Measurements from ENCODE around the gene ASAP3.
"Not testable (repeated sequence)": the region's sequence is repeated elsewhere in the genome, so short reads cannot be mapped to it uniquely, and the experiment has no call there.

Gene ASAP3

DNA sequence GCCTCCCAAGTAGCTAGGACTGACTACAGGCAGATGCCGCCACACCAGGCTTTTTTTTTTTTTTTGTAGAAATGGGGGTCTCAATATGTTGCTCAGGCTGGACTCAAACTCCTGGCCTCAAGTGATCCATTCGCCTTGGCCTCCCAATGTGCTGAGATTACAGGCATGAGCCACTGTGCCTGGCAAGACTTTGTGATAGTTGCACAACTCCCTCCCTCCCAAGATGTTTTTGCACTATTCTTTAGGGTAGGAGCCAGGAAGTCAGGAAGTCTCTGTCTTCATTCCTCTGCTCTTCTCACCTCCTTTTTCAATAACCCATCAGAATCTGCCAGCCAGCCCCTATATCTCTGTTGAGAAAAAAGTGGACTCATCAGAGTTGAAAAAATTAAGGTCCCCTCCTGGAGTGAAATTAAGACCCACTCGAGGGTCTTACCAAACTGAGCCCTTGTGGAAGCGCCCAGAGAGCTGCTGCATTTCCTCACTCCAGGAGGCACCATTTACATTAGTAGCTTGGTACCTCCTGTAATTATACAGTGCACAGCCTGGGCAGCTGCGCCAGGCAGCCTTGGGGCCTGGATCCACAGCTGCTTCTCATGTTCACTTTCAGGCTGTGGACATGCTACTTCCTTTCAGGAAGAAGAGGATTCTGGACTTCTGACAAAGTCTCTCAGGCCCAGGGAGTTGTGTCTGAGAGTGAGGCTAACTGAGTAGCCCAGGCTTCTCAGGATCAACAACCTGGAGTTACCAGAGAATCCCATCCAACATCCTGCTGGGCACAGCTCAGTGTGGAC is 83.5 kb downstream of the ASAP3 start:
- in situ Hi-C loops (cut with MboI; ENCODE audit: low sequenced_read_pairs), result no loop called here

DNA sequence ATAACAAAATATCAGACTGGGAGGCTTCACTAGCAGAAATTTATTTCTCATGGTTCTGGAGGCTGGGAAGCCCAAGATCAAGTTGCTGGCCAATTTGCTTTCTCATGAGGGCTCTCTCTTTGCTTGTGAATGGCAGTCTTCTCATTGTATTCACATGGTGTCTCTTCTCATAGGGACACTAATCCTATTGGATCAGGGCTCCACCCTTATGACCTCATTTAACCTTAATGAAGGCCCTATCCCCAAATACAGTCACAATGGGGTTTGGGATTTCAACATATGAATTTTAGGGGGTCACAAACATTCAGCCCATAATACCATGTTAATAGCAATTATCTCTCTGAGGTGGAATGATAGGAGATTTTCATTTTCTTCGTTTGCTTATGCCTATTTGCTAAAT is 84.8 kb downstream of the ASAP3 start:
- in situ Hi-C loops (cut with MboI; ENCODE audit: low sequenced_read_pairs), result no loop called here

DNA sequence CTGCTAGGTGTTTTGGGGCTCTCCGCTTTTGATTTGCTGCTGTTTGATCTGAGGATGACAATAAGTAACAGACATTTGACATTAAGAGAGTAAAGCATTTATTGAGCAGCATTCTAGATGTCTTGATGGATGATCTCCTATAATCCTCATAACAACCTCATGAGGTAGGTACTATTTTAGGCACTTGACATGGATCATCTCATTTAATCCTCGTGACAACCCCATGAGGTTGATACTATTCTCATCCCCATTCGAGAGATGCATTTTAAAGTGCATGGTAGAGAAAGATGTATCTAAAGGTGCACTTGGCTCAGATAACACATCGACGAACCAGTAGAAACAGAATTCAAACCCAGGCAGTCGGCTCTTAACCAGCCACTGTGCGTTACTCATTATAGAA is 86.1 kb downstream of the ASAP3 start:
- in situ Hi-C loops (cut with MboI; ENCODE audit: low sequenced_read_pairs), result no loop called here

DNA sequence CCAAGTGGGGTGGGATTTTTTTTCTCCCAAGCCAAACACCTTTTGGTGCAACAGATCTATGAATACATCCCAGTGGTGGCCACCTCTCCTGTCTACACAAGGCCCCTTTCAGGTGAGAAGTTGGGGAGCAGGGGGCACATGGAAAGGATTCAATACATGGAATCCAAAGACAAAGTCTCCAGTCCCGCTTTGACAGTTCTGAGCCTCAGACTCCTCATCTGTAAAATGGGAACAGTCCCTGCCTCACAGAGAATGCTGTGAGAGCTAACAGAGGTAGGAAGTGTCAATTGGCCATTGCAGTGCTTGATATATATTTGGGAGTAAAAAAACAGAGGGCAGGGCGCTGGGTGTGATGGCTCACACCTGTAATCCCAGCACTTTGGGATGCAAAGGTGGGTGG is 87.6 kb downstream of the ASAP3 start:
- in situ Hi-C loops (cut with MboI; ENCODE audit: low sequenced_read_pairs), result no loop called here

DNA sequence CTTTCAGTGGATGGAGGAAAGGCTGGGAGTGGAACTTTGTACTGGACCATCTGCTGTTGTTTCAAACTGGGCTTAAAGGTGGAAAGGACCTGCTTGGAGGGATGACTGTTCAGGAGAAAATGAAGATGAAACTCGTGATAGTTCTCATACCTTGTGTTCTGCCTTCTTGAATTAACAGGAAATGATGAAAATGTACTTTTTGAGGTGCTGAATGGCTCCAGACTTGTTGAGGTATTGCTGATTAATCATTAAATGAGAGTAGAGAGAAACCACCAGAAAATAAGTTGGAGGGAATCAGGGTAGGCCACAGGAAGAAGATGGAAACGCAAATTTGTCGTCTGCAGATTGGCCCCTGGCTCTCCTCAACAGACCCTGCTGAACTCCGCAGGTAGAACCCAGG is 88.1 kb downstream of the ASAP3 start:
- in situ Hi-C loops (cut with MboI; ENCODE audit: low sequenced_read_pairs), result no loop called here

DNA sequence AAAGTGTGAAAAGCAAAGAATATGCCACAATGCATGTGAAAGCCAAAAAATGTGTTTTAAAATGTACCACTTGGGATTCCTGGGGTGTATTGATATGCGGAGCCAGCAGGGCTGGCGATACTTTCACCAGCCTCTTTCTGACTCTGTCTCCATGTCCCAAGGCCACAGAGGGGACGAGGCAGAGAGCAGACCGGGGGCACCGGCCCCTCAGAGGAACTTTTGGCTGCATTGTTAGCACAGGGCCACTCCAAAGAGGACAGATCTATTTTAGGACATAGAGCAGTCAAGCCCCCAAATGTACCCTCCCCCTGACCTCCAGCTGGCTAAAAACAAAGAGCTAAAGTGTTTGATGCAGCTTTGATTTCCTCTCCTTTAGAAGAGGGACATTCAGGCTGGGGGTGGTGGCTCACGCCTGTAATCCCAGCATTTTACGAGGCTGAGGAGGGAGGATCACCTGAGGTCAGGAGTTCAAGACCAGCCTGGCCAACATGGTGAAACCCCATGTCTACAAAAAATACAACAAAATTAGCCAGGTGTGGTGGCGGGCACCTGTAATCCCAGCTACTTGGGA is 88.7 kb downstream of the ASAP3 start:
- in situ Hi-C loops (cut with MboI; ENCODE audit: low sequenced_read_pairs), result no loop called here

DNA sequence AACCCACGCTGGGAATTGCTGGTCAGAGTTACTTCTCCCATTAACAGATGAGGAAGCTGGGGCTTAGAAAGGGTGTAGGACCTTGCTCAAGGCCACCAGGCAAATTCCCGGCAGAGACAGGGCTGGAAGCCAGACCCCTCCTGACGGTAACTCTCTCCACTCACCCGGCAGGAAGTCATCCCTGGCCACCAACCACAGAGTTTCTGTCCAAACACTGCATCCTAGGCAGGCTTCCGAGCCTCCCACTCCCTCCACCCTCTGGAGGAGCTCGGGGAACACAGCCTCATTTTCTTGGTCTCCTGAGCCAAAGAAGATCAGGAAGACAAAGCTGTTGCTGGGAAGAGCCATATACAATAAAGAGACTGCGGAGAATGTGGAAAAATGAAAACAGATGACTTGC is 89.3 kb downstream of the ASAP3 start:
- in situ Hi-C loops (cut with MboI; ENCODE audit: low sequenced_read_pairs), result no loop called here

DNA sequence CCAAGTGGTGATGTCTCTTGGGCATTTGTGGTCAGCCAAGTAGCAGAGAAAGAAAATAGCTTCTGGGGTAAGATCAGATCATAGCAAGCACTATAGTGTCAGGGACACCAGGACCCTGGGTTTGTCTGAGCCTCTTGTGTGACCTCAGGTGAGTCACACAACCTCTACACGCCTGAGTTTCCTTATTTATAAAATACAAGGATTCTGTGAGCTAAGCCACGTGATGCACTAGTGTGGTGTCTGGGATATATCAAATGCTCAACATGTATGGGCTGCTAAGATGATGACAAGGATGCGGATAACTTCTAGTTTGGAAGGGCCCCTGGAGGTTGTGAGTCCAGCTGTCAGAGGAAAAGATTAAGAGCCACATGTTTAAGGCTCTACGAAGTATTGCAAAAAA is 89.8 kb downstream of the ASAP3 start:
- in situ Hi-C loops (cut with MboI; ENCODE audit: low sequenced_read_pairs), result no loop called here

DNA sequence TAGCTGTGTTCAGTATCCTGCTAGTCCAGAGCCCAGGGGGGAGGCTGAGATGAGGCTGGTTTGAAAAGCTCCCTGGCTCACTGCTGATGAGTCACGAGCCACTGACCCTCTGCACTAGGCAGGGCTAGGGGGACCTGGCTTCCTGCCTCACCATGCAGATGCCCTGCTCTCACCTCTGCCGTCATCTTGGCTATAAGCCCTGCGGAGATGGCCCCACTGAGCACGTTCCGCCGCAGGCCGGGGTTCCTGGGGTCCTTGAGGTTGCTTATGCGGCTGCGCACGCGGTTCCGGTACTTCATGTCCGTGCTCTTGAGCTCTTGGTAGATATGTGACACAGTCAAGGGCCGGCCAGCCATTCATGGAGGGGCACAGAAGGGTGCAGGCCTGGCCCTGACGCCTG is 90.3 kb downstream of the ASAP3 start:
- in situ Hi-C loops (cut with MboI; ENCODE audit: low sequenced_read_pairs), result no loop called here

DNA sequence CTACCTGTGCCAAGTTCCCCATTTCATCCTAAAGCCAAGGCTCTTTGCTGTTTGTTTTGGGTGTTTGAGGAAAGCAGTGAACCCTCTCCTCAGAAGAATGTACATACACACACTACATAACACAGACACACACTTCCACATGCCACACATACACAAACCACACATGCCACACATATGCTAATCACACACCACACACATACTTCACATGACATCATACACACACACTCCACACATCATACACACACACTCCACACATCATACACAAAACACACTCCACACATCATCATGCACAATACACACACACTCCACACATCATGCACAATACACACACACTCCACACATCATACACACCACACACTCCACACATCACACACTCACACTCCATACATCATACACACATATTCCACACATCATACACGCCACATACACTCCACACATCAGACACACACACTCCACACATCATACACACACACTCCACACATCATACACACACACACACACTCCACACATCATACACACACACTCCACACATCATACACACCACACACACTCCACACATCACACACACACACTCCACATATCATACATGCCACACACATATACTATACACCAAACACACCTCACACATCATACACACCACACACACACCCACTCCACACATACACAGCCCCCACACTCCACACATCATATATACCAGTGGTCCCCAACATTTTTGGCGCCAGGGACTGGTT is 91.7 kb downstream of the ASAP3 start:
- in situ Hi-C loops (cut with MboI; ENCODE audit: low sequenced_read_pairs), result no loop called here

DNA sequence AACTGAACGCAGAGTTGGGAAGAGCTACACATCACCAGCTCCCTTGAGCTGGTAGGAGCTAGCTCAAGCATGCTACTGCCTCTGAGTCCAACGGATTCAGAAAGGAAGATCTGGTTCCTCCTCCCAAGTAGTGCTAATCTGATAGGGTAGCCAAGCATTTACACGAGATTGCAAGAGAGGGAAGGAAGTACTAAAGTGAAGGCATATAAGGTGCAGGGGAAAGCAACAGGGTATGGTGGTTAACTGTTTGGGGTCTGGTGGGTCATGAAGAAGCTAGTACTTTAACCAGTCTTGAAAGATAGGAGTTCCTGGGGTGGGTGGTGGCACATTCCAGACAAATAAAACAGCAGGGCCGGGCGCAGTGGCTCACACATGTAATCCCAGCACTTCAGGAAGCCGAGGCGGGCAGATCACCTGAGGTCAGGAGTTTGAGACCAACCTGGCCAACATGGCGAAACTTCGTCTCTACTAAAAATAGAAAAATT is 94.1 kb downstream of the ASAP3 start:
- in situ Hi-C loops (cut with MboI; ENCODE audit: low sequenced_read_pairs), result no loop called here

DNA sequence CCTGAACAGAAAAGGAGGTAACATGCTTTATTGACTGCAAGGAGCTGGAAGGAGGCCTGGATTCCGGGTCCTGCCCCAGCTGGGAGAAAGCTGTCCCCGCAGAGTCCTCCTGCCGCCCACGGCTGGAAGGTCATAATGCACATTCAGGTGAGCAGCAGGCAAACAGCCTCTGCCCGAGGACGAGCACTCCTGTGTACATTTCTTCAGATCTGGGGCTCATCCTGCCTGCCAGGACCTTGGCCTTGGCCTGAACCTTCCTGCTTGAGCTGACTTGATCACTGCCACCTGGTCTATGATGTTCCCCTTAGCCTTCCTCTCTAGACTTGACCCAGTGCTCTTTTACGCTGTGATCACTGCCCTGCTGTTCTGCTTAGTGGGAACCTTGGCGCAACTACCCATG is 96.5 kb downstream of the ASAP3 start:
- in situ Hi-C loops (cut with MboI; ENCODE audit: low sequenced_read_pairs), result no loop called here

DNA sequence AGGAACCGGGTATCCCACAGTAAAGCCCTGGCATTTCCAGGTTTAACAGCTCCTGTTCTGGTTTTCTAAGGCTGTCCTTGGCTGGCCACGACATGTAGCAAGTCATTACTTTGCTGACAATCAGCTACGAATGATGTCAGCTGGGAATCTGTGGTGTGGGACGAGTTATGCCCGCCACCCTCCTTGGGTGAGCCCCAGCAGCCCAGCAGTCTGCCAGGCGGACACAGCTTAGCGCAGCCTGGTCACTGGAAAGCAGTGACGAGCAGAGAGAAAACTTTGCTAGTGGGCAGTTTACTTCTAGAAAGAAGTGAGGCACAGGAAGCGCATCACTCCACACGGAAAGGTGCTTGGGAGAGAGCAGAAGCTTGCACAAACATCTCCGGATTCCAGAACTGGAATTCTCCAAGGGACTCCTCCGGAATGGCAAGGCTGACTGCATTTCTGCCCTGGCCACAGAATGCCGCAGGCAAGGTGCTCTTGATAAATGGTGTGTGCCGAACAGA is 98.8 kb downstream of the ASAP3 start:
- in situ Hi-C loops (cut with MboI; ENCODE audit: low sequenced_read_pairs), result no loop called here

DNA sequence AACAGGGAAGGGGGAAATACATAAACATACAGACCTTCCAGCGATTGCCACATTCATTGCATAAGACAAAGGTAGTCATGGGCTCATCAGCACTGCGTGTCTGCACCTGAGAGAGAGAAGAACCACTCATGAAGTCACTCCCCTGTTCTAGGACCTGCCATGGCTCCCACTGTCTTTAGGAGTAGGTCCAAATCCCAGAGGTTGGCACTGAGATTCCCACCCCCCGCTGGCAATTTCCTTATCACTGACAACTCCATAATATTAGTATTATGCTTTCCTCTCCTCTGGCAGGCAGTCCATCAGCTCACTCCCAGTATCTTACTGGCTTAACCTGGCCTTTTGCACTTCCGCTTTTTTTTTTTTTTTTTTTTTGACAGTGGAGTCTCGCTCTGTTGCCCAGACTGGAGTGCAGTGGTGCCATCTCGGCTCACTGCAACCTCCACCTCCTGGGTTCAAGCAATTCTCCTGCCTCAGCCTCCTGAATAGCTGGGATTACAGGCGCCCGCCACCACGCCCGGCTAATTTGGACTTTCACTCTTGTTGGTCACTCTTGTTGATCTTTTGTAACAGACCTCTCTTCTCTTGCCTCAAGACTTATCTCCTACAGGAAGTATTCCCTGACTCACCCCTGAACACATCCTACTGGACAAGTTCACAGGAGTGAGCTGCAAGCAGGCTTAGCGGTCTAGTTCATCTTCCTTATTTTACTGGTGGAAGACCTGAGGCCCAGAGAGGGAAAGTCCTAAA is 99.5 kb downstream of the ASAP3 start:
- in situ Hi-C loops (cut with MboI; ENCODE audit: low sequenced_read_pairs), result no loop called here

DNA sequence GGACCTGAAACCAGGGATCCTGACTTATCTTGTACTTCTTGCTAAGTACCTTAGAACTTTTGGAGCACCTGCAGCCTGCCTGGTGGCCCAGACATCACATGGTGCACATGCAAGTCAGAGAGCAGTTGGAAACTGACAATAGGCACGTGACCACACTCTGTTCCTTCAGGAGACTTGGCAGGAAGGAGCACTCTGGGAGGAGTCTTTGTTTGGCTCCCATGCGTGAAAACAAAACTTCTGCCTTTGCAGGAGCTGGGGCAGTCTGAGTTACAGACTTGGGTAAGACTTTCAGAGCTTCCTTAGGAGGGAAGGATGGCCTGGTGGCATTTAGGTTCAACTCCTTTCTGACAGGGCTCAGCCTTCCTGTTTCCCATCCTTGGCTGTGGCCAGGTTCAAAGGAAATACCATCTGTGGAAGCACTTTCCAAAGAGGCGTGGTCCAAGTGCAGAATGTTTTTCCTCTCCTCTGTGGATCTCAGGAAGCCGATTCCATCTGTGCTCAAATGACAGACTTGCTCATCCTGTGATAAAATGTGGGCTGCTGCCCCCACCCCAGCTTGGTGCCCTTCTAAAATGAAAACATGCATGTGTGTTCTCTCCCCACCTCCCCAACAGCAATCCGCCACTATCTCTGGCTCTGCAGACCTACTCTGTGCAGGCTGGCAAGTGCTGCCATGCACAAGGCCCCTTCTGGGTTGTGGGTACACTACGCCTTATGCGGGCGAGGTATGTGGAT is 100.2 kb downstream of the ASAP3 start:
- in situ Hi-C loops (cut with MboI; ENCODE audit: low sequenced_read_pairs), result no loop called here

DNA sequence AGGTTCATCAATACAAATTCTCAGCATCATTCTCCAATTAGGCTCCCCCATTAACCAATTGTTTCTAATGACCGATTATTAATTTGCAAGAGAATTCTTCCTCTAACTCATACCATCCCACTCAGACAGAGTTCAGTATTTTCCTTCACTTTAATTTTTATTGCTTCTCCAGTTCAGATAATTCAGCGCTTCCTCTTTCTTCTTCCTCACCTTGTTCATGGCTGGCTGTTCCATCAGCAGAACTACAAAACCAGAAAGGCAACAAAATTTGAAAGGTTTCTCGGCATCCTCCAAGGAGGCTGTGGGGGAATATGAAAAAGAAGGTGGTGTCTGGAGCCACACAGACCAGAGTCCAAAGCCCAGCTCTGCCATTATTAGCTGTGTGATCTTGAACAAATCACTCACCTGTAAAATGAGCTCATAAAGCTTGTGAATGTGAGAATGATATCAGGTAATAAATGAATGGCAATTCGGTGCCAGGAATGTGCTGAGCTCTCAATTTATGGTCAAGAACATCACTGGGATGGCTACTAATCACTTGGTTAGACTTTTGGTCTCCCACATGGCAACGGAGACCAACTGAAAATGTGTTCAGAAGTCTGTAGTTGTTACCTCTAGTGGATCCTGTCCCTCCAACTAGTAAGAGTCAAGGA is 102.6 kb downstream of the ASAP3 start:
- in situ Hi-C loops (cut with MboI; ENCODE audit: low sequenced_read_pairs), result no loop called here

DNA sequence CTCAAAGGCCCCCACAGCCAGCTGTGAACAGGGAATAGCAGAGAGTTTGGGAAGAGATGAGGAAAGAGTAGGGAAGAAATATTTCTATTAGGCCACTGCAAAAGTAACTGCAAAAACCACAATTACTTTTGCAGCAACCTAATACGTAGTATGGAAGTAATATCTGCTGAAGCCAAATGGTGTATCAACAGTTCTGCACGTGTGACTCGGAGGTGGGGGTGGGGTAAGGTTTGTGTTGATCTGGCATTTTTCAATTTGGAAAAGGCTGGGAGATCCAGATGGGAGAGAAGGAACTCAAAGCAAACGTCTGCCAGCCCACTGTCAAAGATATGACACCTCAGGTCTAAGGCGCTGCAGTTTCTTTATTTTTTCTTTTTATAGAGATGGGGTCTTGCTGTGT is 103.3 kb downstream of the ASAP3 start:
- in situ Hi-C loops (cut with MboI; ENCODE audit: low sequenced_read_pairs), result no loop called here

DNA sequence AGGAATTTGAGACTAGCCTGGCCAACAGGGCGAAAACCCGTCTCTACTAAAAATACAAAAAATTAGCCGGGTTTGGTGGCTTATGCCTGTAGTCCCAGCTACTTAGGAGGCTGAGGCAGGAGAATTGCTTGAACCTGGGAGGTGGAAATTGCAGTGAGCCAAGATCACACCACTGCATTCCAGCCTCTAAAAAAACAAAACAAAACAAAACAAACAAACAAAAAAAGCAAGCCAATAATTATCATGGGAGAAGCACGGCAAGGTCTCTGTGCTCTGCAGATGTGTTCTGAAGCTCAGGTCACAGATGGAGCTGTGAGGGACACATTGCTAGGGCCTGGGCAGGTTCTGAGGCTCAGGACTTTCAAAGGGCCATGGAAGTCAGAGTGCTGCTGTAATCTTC is 103.7 kb downstream of the ASAP3 start:
- in situ Hi-C loops (cut with MboI; ENCODE audit: low sequenced_read_pairs), result not testable (repeated sequence)

Data from hTERT RPE-1 (cell line).